Activated naive CD8-positive, alpha-beta T cell treated with anti-CD3 and anti-CD28 coated beads, Interleukin-2, amount 50 U/mL, for 24 hours (primary cell): ENCODE measurements around the gene PNO1.
"Not testable (repeated sequence)": the region's sequence is repeated elsewhere in the genome, so short reads cannot be mapped to it uniquely, and the experiment has no call there.

Experiments used
- ATAC-seq: fragments of 150-1000 bp; cut with Tn5 transposase; one replicate; pipeline ENCODE4 v1.10.0; 2021
- DNase-seq: peaks from one replicate; pipeline ENCODE4 v3.0.0; 2021
- H3K27ac Mint-ChIP-seq: one replicate; pipeline ENCODE4 v1.8.0; 2021; ENCODE audit warnings: mild to moderate bottlenecking, mixed read lengths
- H3K27me3 Mint-ChIP-seq: one replicate; pipeline ENCODE4 v1.8.0; 2021; ENCODE audit warnings: mixed read lengths
- H3K36me3 Mint-ChIP-seq: one replicate; pipeline ENCODE4 v1.8.0; 2021; ENCODE audit warnings: low read depth, mixed read lengths
- H3K4me1 Mint-ChIP-seq: one replicate; pipeline ENCODE4 v1.8.0; 2021; ENCODE audit warnings: mixed read lengths
- H3K4me3 Mint-ChIP-seq: one replicate; pipeline ENCODE4 v1.8.0; 2021; ENCODE audit warnings: mild to moderate bottlenecking, moderate library complexity, mixed read lengths
- H3K9me3 Mint-ChIP-seq: one replicate; pipeline ENCODE4 v1.8.0; 2021; ENCODE audit warnings: mixed read lengths

Gene PNO1

GRCh38 chr2:68157402-68158133 is at the start of gene PNO1:
Gene PNO1, plus strand, starts transcription at chr2:68157888. Its CDS starts 47 bp downstream, at chr2:68157935.
- Mint-ChIP-seq H3K27me3 (no peaks in the 10 kb centered on the region), H3K27ac (peak within 1 kb of the TSS; percentile 99), H3K36me3 (peaks cover 40% of the 10 kb centered on the region), H3K4me3 (peak within 1 kb of the TSS; percentile 94), H3K9me3 (no peaks in the 10 kb centered on the region), H3K4me1 (peaks cover 45% of the 10 kb centered on the region)
- ATAC-seq: peak; percentile 91
- peak; percentile 96 for DNase-seq

GRCh38 chr2:68108120-68108519 is 49.6 kb upstream of the PNO1 start:
- Mint-ChIP-seq H3K27me3 (no peaks in the 10 kb centered on the region), H3K36me3 (peaks cover 3% of the 10 kb centered on the region), H3K4me1 (no peaks in the 10 kb centered on the region), H3K9me3 (peaks cover 18% of the 10 kb centered on the region), H3K4me3 (no peak overlapping the region), H3K27ac (no peak overlapping the region)
- DNase-seq: no peak
- no peak for ATAC-seq

- Mint-ChIP-seq H3K4me3 (no peak overlapping the region), H3K27ac (no peak overlapping the region), H3K36me3 (peaks cover 3% of the 10 kb centered on the region), H3K4me1 (no peaks in the 10 kb centered on the region), H3K27me3 (no peaks in the 10 kb centered on the region), H3K9me3 (peaks cover 13% of the 10 kb centered on the region)
- no peak for ATAC-seq
- no peak for DNase-seq
Measured at GRCh38 chr2:68110102-68110501, 47.6 kb upstream of the PNO1 start.

GRCh38 chr2:68115965-68116364 is 41.7 kb upstream of the PNO1 start:
- no peaks in the 10 kb centered on the region for H3K27me3 Mint-ChIP-seq
- DNase-seq (no peak), ATAC-seq (no peak)
- no peak overlapping the region for H3K27ac Mint-ChIP-seq
- H3K9me3 Mint-ChIP-seq: no peaks in the 10 kb centered on the region
- no peak overlapping the region for H3K4me3 Mint-ChIP-seq
- peaks cover 2% of the 10 kb centered on the region for H3K4me1 Mint-ChIP-seq
- H3K36me3 Mint-ChIP-seq: no peaks in the 10 kb centered on the region

- H3K4me3 Mint-ChIP-seq, H3K27me3 Mint-ChIP-seq, H3K4me1 Mint-ChIP-seq, DNase-seq, H3K27ac Mint-ChIP-seq, H3K36me3 Mint-ChIP-seq, ATAC-seq, H3K9me3 Mint-ChIP-seq: not testable (repeated sequence)
Measured at GRCh38 chr2:68117922-68118321, 39.8 kb upstream of the PNO1 start.

GRCh38 chr2:68118816-68119215 is 38.9 kb upstream of the PNO1 start:
- ATAC-seq (no peak), DNase-seq (no peak)
- Mint-ChIP-seq H3K27ac (no peak overlapping the region), H3K4me3 (no peak overlapping the region), H3K9me3 (no peaks in the 10 kb centered on the region), H3K27me3 (no peaks in the 10 kb centered on the region), H3K4me1 (peaks cover 9% of the 10 kb centered on the region), H3K36me3 (no peaks in the 10 kb centered on the region)

GRCh38 chr2:68119504-68119903 is 38.2 kb upstream of the PNO1 start:
- Mint-ChIP-seq H3K9me3 (no peaks in the 10 kb centered on the region), H3K27me3 (no peaks in the 10 kb centered on the region), H3K36me3 (no peaks in the 10 kb centered on the region), H3K4me3 (no peak overlapping the region), H3K4me1 (peaks cover 9% of the 10 kb centered on the region), H3K27ac (no peak overlapping the region)
- ATAC-seq: no peak
- DNase-seq: no peak

- peak; percentile 49 for ATAC-seq
- peak; percentile 81 for DNase-seq
- H3K36me3 Mint-ChIP-seq: no peaks in the 10 kb centered on the region
- no peak overlapping the region for H3K27ac Mint-ChIP-seq
- no peak overlapping the region for H3K4me3 Mint-ChIP-seq
- no peaks in the 10 kb centered on the region for H3K27me3 Mint-ChIP-seq
- H3K4me1 Mint-ChIP-seq: peaks cover 9% of the 10 kb centered on the region
- H3K9me3 Mint-ChIP-seq: no peaks in the 10 kb centered on the region
Measured at GRCh38 chr2:68121873-68122679, 35.6 kb upstream of the PNO1 start.

GRCh38 chr2:68122680-68122964 is 35.1 kb upstream of the PNO1 start:
- ATAC-seq (no peak), DNase-seq (no peak)
- Mint-ChIP-seq H3K27me3 (no peaks in the 10 kb centered on the region), H3K4me3 (no peak overlapping the region), H3K27ac (no peak overlapping the region), H3K36me3 (no peaks in the 10 kb centered on the region), H3K9me3 (no peaks in the 10 kb centered on the region), H3K4me1 (peaks cover 9% of the 10 kb centered on the region)

GRCh38 chr2:68124321-68124720 is 33.4 kb upstream of the PNO1 start:
- no peaks in the 10 kb centered on the region for H3K36me3 Mint-ChIP-seq
- DNase-seq: no peak
- no peak overlapping the region for H3K27ac Mint-ChIP-seq
- H3K4me1 Mint-ChIP-seq: peaks cover 9% of the 10 kb centered on the region
- ATAC-seq: no peak
- H3K4me3 Mint-ChIP-seq: no peak overlapping the region
- no peaks in the 10 kb centered on the region for H3K27me3 Mint-ChIP-seq
- H3K9me3 Mint-ChIP-seq: no peaks in the 10 kb centered on the region

- H3K27me3 Mint-ChIP-seq: no peaks in the 10 kb centered on the region
Measured at GRCh38 chr2:68125821-68126220, 31.9 kb upstream of the PNO1 start.

GRCh38 chr2:68126561-68126960 is 31.1 kb upstream of the PNO1 start:
- Mint-ChIP-seq H3K9me3 (no peaks in the 10 kb centered on the region), H3K27me3 (no peaks in the 10 kb centered on the region), H3K4me1 (peaks cover 2% of the 10 kb centered on the region)

More at GRCh38 chr2:68125821-68126220, 31.9 kb upstream of the PNO1 start:
- no peaks in the 10 kb centered on the region for H3K9me3 Mint-ChIP-seq
- DNase-seq (no peak), ATAC-seq (no peak)
- H3K4me3 Mint-ChIP-seq: no peak overlapping the region
- H3K4me1 Mint-ChIP-seq: peaks cover 9% of the 10 kb centered on the region
- H3K27ac Mint-ChIP-seq: no peak overlapping the region
- peaks cover 2% of the 10 kb centered on the region for H3K36me3 Mint-ChIP-seq

GRCh38 chr2:68127358-68128242 is 30.1 kb upstream of the PNO1 start:
- no peak for DNase-seq
- no peaks in the 10 kb centered on the region for H3K4me1 Mint-ChIP-seq
- H3K27me3 Mint-ChIP-seq: no peaks in the 10 kb centered on the region
- H3K36me3 Mint-ChIP-seq: peaks cover 2% of the 10 kb centered on the region
- no peak for ATAC-seq
- no peaks in the 10 kb centered on the region for H3K9me3 Mint-ChIP-seq
- no peak overlapping the region for H3K4me3 Mint-ChIP-seq
- H3K27ac Mint-ChIP-seq: no peak overlapping the region

More at GRCh38 chr2:68126561-68126960, 31.1 kb upstream of the PNO1 start:
- DNase-seq (no peak), ATAC-seq (no peak)
- Mint-ChIP-seq H3K4me3 (no peak overlapping the region), H3K36me3 (peaks cover 2% of the 10 kb centered on the region), H3K27ac (no peak overlapping the region)

- H3K4me3 Mint-ChIP-seq: no peak overlapping the region
- DNase-seq (no peak), ATAC-seq (no peak)
- no peaks in the 10 kb centered on the region for H3K4me1 Mint-ChIP-seq
- peaks cover 7% of the 10 kb centered on the region for H3K36me3 Mint-ChIP-seq
- H3K9me3 Mint-ChIP-seq: no peaks in the 10 kb centered on the region
- H3K27ac Mint-ChIP-seq: no peak overlapping the region
- H3K27me3 Mint-ChIP-seq: no peaks in the 10 kb centered on the region
Measured at GRCh38 chr2:68134120-68134519, 23.6 kb upstream of the PNO1 start.
